Chondrocyte (in vitro differentiated cells): ENCODE data around the gene CLCNKA. TPM values are rescaled to one million over a fixed set of nuclear protein-coding genes. Genes with fewer than 3 reads are reported as not detected.
"Not testable (repeated sequence)": the region's sequence is repeated elsewhere in the genome, so short reads cannot be mapped to it uniquely, and the experiment has no call there.

Source experiments
- DNase-seq: peaks from one replicate; pipeline ENCODE4 v3.0.0; 2021; ENCODE audit warnings: mixed read lengths, low spot score
- H3K27ac Mint-ChIP-seq: one replicate; pipeline ENCODE4 v1.8.0; 2021; ENCODE audit warnings: mild to moderate bottlenecking, moderate library complexity, mixed read lengths; ENCODE audit not compliant: unreplicated experiment
- H3K27me3 Mint-ChIP-seq: 2 replicates; pipeline ENCODE4 v1.8.0; 2021; ENCODE audit warnings: low read depth, mixed read lengths
- H3K36me3 Mint-ChIP-seq: 2 replicates; pipeline ENCODE4 v1.8.0; 2021; ENCODE audit warnings: low read depth, mixed read lengths
- H3K4me1 Mint-ChIP-seq: 2 replicates; pipeline ENCODE4 v1.8.0; 2021; ENCODE audit warnings: low read depth, mild to moderate bottlenecking, mixed read lengths
- H3K4me3 Mint-ChIP-seq: one replicate; pipeline ENCODE4 v1.8.0; 2021; ENCODE audit warnings: mild to moderate bottlenecking, moderate library complexity, mixed read lengths; ENCODE audit not compliant: unreplicated experiment
- H3K9me3 Mint-ChIP-seq: 2 replicates; pipeline ENCODE4 v1.8.0; 2021; ENCODE audit warnings: low read depth, mixed read lengths
- total RNA-seq: library from RNA; stranded (reverse); gene quantifications from 3 replicates; pipeline ENCODE4 v1.2.1, GENCODE V29; 2021
- TF ChIP-seq, protein P1 (sequence below): fragments of 200-600 bp; sonication (generic); IDR thresholded peaks from 2 replicates; pipeline ENCODE4 v1.5.0; 2021; ENCODE audit warnings: antibody characterized with exemption, mild to moderate bottlenecking, moderate library complexity

The CLCNKA gene
- total RNA-seq, 1 donor from 2014 or later, result 0.12 TPM

DNA sequence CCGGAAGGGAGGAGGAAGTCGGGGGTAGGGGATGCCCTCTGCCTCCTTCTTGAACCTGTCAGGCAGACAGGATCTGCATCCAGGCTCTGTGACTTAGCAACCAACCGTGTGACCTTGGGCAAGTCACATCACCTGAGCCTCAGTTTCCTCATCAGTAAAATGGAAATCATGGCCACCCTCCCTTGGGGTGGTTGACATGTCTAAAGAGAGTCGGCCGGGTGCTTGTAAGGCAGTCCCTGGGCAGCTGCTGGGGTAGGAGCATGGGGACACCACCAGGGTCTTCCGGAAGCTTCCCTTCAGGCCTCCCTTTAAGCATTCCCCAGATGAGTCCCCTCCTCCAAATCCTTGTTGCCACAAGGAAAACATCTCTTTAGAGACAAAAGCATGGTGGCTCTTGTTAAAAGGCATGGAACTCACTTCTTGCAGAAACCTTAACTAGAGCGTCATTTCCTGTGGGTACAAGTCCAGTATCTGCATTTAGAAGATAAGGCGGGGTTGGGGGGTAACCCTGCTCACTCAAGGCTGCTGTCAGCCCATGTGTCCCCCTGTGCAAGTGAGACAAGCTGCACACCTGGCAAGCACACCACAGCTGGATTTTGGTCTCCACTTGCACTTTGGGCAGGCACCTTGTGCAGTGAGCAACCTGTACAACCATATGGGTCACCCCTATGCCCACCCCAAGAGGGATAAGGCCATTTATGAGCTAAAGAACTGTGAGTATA lies 32.1 kb downstream of the CLCNKA start:
- Mint-ChIP-seq H3K27ac (no peak overlapping the region), H3K4me1 (peaks cover 6% of the 10 kb centered on the region), H3K27me3 (peaks cover 2% of the 10 kb centered on the region), H3K9me3 (no peaks in the 10 kb centered on the region), H3K4me3 (no peak overlapping the region), H3K36me3 (no peaks in the 10 kb centered on the region)
- TF ChIP-seq, protein P1, sequence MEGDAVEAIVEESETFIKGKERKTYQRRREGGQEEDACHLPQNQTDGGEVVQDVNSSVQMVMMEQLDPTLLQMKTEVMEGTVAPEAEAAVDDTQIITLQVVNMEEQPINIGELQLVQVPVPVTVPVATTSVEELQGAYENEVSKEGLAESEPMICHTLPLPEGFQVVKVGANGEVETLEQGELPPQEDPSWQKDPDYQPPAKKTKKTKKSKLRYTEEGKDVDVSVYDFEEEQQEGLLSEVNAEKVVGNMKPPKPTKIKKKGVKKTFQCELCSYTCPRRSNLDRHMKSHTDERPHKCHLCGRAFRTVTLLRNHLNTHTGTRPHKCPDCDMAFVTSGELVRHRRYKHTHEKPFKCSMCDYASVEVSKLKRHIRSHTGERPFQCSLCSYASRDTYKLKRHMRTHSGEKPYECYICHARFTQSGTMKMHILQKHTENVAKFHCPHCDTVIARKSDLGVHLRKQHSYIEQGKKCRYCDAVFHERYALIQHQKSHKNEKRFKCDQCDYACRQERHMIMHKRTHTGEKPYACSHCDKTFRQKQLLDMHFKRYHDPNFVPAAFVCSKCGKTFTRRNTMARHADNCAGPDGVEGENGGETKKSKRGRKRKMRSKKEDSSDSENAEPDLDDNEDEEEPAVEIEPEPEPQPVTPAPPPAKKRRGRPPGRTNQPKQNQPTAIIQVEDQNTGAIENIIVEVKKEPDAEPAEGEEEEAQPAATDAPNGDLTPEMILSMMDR, result no peak
- no peak for DNase-seq

DNA sequence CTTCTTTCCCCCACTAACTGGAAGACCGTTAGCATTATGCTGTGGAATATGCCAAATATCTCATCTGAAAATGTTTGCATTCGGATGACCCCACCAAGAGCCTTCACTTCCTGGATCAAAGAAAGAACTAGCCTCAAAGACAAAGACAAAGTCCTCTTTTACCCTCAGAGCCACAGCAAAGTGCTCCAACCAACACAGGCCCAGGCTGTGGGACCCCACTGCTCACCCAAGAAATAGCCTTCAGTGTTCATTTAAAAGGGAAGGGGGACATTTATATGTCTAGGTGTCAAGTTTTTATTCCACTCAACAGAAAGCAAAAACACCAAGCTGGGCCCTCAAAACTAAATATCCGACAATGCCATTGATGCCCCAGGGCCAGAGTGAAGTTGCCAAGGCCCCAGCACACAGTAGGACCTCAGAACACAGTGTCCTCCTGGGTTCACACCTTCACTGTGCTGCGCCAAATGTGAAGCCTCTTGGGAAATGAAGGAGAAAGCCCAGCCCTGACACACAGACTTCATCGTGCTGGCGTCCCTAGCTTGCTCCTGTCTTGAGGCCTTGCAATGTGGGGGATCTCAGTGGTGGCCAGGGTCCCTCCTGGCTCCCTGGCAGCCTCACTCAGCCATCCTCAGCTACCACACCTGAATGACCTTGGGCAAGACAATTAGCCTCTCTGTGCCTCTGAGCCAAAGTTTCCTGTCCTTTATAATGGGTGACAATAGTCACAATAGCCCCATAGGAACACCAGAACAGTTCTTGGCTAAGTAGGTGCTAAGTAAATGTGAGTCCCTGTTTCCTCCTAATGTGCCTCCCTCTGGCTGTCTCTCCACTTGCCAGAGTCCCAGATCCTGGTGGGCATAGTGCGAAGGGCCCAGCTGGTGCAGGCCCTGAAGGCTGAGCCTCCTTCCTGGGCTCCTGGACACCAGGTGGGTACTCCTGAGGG lies 33.0 kb downstream of the CLCNKA start:
- no peak overlapping the region for H3K4me3 Mint-ChIP-seq
- peaks cover 6% of the 10 kb centered on the region for H3K4me1 Mint-ChIP-seq
- H3K27ac Mint-ChIP-seq, result no peak overlapping the region
- no peaks in the 10 kb centered on the region for H3K9me3 Mint-ChIP-seq
- TF ChIP-seq, protein P1, result no peak
- no peaks in the 10 kb centered on the region for H3K36me3 Mint-ChIP-seq
- peaks cover 2% of the 10 kb centered on the region for H3K27me3 Mint-ChIP-seq
- no peak for DNase-seq

DNA sequence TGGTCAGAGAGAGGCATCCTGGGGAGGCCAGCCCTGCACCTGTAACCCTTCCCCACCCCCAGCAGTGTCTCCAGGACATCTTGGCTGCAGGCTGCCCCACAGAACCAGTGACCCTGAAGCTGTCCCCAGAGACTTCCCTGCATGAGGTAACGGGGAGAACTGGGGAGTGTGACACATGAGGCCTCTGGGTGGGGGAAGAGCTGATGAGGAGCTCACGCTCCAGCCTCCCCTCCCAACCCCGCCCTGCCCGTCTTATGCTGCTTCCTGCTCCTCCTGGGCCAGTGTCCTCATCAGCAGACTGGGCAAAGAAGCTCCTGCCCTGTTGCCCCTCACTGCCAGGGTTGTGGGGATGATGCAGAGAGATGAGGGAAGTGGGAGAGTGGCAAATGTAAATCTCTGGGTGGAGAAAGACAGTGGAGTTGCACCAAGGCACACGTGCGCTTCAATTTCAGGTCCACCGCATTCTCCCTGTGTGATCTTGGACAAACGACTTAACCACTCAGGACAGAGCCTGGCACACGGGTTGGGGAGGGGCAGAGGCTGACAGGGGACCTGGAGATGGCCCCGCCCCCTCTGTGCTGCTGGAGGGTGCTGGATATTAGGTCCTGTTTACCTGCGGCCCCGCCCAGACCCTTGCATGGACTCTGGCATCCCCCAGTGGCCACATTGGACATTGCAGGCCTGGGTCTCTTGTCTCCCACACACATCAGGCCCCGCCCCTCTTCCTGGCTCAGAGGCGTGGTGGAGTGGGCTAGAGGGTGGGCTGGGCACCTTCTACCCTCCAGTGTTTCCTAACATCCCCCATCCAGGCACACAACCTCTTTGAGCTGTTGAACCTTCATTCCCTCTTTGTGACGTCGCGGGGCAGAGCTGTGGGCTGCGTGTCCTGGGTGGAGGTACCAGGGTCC lies 34.0 kb downstream of the CLCNKA start:
- Mint-ChIP-seq H3K36me3 (no peaks in the 10 kb centered on the region), H3K9me3 (no peaks in the 10 kb centered on the region), H3K27me3 (peaks cover 2% of the 10 kb centered on the region), H3K4me1 (peaks cover 6% of the 10 kb centered on the region), H3K27ac (peak overlapping the region; percentile 36), H3K4me3 (no peak overlapping the region)
- DNase-seq, result no peak
- TF ChIP-seq, protein P1, result peak; percentile 90

DNA sequence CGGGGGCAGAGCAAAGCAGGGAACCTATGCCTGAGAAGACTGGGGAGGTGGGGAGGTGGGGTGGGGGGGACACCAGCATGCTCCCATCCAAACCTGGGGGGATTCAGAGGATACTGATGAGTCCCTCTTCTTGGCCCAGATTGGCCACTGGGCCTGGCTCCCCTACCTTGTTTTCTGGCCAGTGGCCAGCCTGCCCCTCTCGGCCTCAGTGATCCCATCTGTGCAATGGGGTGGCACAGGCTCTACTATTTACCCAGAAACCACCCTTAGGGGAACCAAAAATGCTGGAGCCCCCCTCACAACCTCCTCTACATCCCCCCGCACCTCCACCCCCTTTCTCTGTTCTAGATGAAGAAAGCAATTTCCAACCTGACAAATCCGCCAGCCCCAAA lies 34.7 kb downstream of the CLCNKA start:
- H3K4me3 Mint-ChIP-seq, H3K9me3 Mint-ChIP-seq, DNase-seq, H3K4me1 Mint-ChIP-seq, H3K36me3 Mint-ChIP-seq, H3K27me3 Mint-ChIP-seq, H3K27ac Mint-ChIP-seq: not testable (repeated sequence)

DNA sequence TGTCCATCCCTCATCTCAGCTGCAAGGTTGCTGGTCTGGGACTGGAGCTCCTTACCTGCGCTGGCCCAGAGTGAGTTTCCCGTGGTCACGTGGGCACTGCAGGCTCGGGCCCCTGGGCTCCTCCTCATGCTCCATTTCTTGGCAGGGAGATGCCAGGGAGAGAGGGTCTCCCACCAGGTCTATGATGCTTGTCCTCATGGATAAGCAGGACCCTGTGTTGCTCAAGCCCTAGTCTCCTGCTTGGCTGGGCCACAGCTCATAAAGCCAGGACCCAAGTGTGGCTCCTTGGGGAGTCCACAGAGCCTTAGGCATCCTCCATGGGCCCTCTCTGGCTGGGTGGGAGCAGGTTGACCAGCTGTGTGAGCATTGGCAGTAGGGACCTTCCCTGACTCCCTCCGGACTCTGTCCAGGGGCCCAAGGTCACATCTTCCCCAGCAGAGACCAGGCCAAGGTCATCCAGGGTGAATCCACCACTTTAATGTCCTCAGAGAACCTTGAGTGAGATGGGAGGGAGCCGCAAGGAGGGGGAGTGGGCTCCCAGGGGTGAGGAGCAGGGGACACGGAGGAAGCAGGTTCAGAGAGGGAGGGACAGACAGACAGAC lies 35.6 kb downstream of the CLCNKA start:
- H3K36me3 Mint-ChIP-seq, H3K4me1 Mint-ChIP-seq, H3K27me3 Mint-ChIP-seq, H3K27ac Mint-ChIP-seq, DNase-seq, H3K4me3 Mint-ChIP-seq, H3K9me3 Mint-ChIP-seq: not testable (repeated sequence)

DNA sequence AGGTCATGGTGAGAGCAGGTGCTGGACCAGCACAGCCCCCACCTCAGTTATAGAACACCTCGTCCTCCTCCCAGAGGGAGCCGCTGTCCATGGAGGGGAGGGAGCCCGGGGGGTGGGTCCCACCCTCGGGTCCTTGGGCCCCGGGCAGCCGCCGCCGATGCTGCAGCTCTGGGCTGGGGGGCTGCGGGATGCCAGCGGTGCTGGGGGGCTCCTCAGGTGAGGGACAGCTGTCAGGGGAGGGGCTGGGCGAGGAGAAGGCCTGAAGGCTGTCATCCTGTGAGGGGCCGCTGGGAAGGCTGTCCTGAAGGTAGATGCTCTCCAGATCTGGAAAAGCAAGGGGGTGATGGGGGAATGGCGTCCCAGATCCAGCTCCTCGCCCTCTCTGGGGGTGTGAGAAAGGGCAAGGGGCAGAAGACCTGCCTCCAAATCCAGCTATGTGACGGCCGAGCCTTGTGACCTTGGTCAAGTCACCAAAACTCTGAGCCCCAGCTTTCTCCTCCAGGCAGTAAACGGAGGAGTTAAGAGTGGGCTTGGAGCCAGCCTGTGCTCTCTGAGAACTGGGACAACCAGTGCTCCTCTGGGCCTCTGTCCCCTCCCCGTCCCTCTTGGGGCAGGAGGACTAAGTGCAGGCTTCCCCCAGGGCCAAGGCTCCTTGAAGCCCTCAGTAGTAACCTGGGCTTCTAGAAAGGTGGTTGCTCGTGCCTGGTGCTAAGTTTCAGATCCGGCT lies 36.7 kb downstream of the CLCNKA start:
- not testable (repeated sequence) for H3K4me3 Mint-ChIP-seq, H3K4me1 Mint-ChIP-seq, H3K27me3 Mint-ChIP-seq, H3K27ac Mint-ChIP-seq, H3K9me3 Mint-ChIP-seq, H3K36me3 Mint-ChIP-seq, DNase-seq
